OCI-LY3 (cell line): ENCODE data around the gene GRIN2A.

Source experiments
- H2AFZ ChIP-seq: fragments of 200-600, 300-600 bp; shearing (Covaris generic); 2 replicates; pipeline ENCODE4 v1.6.0; 2014; ENCODE audit warnings: antibody characterized with exemption, low read depth, low read length
- H3K27ac ChIP-seq: fragments of 200-600, 300-600 bp; sonication (generic); 2 replicates; pipeline ENCODE4 v1.5.1; 2014; ENCODE audit warnings: mild to moderate bottlenecking, low read length, moderate library complexity, mixed read lengths
- H3K27me3 ChIP-seq: fragments of 200-600, 300-600 bp; sonication (generic); 2 replicates; pipeline ENCODE4 v1.6.1; 2014; ENCODE audit warnings: low read depth, low read length, mixed read lengths
- H3K36me3 ChIP-seq: fragments of 200-600, 300-600 bp; sonication (generic); replicated peaks from 2 replicates; pipeline ENCODE3; 2014; ENCODE audit warnings: low read depth, low read length, mixed read lengths
- H3K4me1 ChIP-seq: fragments of 300-600, 200-600 bp; sonication (generic); 2 replicates; pipeline ENCODE4 v1.6.1; 2014; ENCODE audit warnings: low read length, mixed read lengths
- H3K4me2 ChIP-seq: fragments of 200-600, 300-600 bp; sonication (generic); 2 replicates; pipeline ENCODE4 v1.6.1; 2014; ENCODE audit warnings: low read length, mixed read lengths
- H3K4me3 ChIP-seq: fragments of 300-600, 200-600 bp; sonication (generic); 2 replicates; pipeline ENCODE4 v1.5.1; 2014; ENCODE audit warnings: antibody characterized with exemption, mild to moderate bottlenecking, low read length, moderate library complexity
- H3K79me2 ChIP-seq: fragments of 300-600, 200-600 bp; shearing (Covaris generic); 2 replicates; pipeline ENCODE4 v1.6.1; 2014; ENCODE audit warnings: mild to moderate bottlenecking, low read length, mixed read lengths
- H3K9ac ChIP-seq: fragments of 300-600, 200-600 bp; shearing (Covaris generic); 2 replicates; pipeline ENCODE4 v1.6.0; 2014; ENCODE audit warnings: mild to moderate bottlenecking, low read length, moderate library complexity
- H3K9me3 ChIP-seq: fragments of 200-600, 300-600 bp; shearing (Covaris generic); 2 replicates; pipeline ENCODE4 v1.6.1; 2014; ENCODE audit warnings: low read length, mixed read lengths; ENCODE audit not compliant: insufficient read depth
- H4K20me1 ChIP-seq: fragments of 200-600, 300-600 bp; sonication (generic); 2 replicates; pipeline ENCODE4 v1.6.1; 2016; ENCODE audit warnings: low read length, mixed read lengths; ENCODE audit not compliant: insufficient read depth
- CTCF ChIP-seq: fragments of 200-600, 300-600 bp; sonication (generic); IDR thresholded peaks from 2 replicates; pipeline ENCODE4 v1.5.1; 2014; ENCODE audit warnings: antibody characterized with exemption, low read length, low read depth
- EZH2phosphoT487 ChIP-seq: fragments of 200-600 bp; shearing (Covaris generic); IDR thresholded peaks from 2 replicates; pipeline ENCODE4 v1.6.1; 2018; ENCODE audit warnings: antibody characterized with exemption, mixed run types, low read depth

Gene GRIN2A

GRCh38 chr16:10067406-10067805 is 114.8 kb downstream of the GRIN2A start:
- no peak overlapping the region for H3K4me3 ChIP-seq
- no peaks in the 10 kb centered on the region for H3K4me1 ChIP-seq
- TF ChIP-seq CTCF = no peak
- H2AFZ ChIP-seq = no peak overlapping the region
- H4K20me1 ChIP-seq = no peaks in the 10 kb centered on the region
- H3K9ac ChIP-seq = no peak overlapping the region
- H3K79me2 ChIP-seq = no peaks in the 10 kb centered on the region
- no peaks in the 10 kb centered on the region for H3K9me3 ChIP-seq
- H3K36me3 ChIP-seq = no peaks in the 10 kb centered on the region
- no peak overlapping the region for H3K27ac ChIP-seq
- peaks cover 62% of the 10 kb centered on the region for H3K27me3 ChIP-seq
- H3K4me2 ChIP-seq = no peak overlapping the region

GRCh38 chr16:10065019-10065418 is 117.2 kb downstream of the GRIN2A start:
- no peak overlapping the region for H3K27ac ChIP-seq
- H3K27me3 ChIP-seq = peaks cover 65% of the 10 kb centered on the region
- no peaks in the 10 kb centered on the region for H3K9me3 ChIP-seq
- H2AFZ ChIP-seq = no peak overlapping the region
- no peak for TF ChIP-seq EZH2phosphoT487
- TF ChIP-seq CTCF = no peak
- no peaks in the 10 kb centered on the region for H4K20me1 ChIP-seq
- H3K36me3 ChIP-seq = no peaks in the 10 kb centered on the region
- no peak overlapping the region for H3K9ac ChIP-seq
- no peak overlapping the region for H3K4me2 ChIP-seq
- no peak overlapping the region for H3K4me3 ChIP-seq
- H3K79me2 ChIP-seq = no peaks in the 10 kb centered on the region
- H3K4me1 ChIP-seq = no peaks in the 10 kb centered on the region

GRCh38 chr16:10048850-10049249 is 133.4 kb downstream of the GRIN2A start:
- Histone ChIP-seq H3K36me3 (no peaks in the 10 kb centered on the region), H4K20me1 (no peaks in the 10 kb centered on the region), H3K27ac (no peak overlapping the region), H3K4me1 (no peaks in the 10 kb centered on the region), H3K79me2 (no peaks in the 10 kb centered on the region), H3K4me2 (no peak overlapping the region), H3K4me3 (no peak overlapping the region), H3K9me3 (no peaks in the 10 kb centered on the region), H3K27me3 (peaks cover 6% of the 10 kb centered on the region; the same call in 1 of the 2 replicates), H2AFZ (no peak overlapping the region), H3K9ac (no peak overlapping the region)
- TF ChIP-seq CTCF = no peak
- no peak for TF ChIP-seq EZH2phosphoT487

DNA sequence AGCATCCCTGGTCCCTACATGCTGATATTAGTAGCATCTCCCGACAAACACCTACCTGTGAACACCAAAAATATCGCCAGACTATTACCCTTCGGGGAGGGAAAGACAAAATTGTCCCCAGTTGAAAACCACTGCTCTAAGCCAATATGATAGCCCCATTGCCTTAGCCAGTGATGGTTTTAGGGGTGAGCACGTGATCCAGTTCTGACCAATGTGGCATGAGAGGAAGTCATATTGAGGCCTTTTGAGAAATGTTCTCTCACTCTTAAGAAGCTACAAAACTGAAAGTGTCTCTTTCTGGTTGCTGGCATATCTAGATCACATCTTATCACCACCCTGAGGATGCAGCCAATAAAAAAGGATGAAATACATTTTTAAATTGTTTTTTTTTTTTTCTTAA is 136.3 kb downstream of the GRIN2A start:
- no peaks in the 10 kb centered on the region for H3K4me1 ChIP-seq
- H3K9ac ChIP-seq = no peak overlapping the region
- H3K79me2 ChIP-seq = no peaks in the 10 kb centered on the region
- no peaks in the 10 kb centered on the region for H3K9me3 ChIP-seq
- no peaks in the 10 kb centered on the region for H4K20me1 ChIP-seq
- H3K27ac ChIP-seq = no peak overlapping the region
- no peaks in the 10 kb centered on the region for H3K36me3 ChIP-seq
- no peak for TF ChIP-seq EZH2phosphoT487
- no peak for TF ChIP-seq CTCF
- no peak overlapping the region for H2AFZ ChIP-seq
- no peak overlapping the region for H3K4me2 ChIP-seq
- no peaks in the 10 kb centered on the region for H3K27me3 ChIP-seq
- H3K4me3 ChIP-seq = no peak overlapping the region
